GOT3 (cell line): ENCODE measurements around the gene PCBP3.
A peak's percentile ranks its signal among the peaks of the same experiment; 100 is the strongest.
"Not testable (repeated sequence)": the region's sequence is repeated elsewhere in the genome, so short reads cannot be mapped to it uniquely, and the experiment has no call there.

Experiments
- DNase-seq: peaks from one replicate; lab custom pipeline; 2025; ENCODE audit warnings: mixed read lengths; lab: John Stamatoyannopoulos, UW

PCBP3 gene

DNA sequence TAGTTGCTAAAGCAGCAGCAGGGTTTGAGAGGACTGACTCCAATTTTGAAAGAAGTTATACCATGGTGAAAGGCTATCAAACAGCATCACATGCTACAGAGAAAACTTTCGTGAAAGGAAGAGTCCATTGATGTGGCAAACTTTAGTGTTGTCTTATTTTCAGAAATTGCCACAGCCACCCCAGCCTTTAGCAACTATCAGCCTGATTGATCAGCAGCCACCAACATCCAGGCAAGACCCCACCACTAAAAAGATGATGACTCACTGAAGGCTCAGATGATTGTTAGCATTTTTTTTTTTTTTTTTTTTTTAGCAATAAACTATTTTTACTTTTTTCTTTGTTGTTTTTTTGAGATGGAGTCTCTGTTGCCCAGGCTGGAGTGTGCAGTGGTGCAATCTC is 35.3 kb downstream of the PCBP3 start:
- DNase-seq: not testable (repeated sequence)

DNA sequence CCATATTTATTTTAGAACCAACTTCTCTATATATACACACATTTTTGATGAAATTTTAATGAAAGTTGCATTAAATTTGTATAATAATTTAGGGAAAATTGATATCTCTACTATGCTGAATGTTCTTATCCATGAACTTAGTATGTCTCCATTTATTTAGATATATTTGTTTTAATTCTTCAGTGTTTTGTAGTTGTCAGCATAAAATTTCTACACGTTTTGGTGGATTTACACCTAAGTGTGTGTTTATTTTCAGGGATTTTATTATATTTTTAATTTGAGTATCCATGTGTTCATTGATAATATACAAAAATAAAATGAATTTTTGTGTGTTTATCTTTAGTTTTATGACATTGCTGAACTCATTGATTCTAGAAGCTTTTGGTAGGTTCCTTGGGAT is 36.7 kb downstream of the PCBP3 start:
- DNase-seq: no peak

DNA sequence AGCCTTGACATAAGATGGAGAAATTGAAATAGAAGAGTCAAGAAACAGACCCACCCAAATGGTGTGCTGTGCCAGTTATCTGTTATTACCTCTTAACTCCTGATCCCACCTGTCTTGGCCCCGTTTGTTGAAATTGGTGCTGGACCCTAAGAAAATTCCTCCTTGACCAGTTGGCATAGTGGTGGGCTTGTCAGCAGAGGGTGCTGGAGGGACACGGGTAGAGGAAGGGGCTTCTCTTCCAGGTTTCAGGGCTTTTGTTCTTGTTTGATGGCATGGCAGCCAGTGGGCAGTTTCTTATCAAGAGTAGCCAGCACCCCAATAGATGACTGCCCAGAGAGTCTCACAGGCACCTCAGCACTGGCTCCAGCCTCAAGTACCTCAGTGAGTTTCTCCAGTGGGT is 51.6 kb downstream of the PCBP3 start:
- no peak for DNase-seq

DNA sequence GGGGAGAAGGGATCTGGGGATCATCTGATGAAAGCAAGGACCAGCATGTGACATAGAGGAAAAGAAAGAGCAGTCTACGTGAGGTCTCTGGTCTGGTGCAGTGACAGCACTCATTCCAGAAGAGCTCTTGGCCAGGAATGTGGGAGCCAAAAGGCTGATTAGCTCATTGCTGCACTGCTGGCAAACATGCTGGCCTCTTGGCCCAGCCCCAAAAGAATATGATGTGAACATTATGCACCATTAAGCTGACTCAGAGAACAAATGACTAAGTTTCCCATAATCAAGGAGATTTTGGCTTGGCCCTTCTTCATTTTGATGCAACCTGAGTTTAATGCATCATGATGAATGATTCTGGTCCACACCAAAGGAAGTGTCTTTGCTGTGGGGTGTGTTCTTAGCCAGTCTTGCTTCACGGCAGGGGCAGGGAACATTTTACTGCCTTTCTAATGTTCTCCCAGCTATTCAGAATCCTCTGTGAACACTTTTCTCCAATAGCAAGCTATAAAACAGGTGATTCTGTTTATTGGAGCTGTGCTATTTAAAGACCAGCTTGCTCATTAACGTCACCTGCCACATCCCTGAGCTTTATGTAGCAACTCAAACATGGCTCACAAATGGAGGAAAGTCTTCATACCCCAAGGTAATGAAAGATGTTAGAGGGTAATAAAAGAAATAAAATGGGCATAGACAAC is 55.1 kb downstream of the PCBP3 start:
- peak; percentile 66 for DNase-seq

DNA sequence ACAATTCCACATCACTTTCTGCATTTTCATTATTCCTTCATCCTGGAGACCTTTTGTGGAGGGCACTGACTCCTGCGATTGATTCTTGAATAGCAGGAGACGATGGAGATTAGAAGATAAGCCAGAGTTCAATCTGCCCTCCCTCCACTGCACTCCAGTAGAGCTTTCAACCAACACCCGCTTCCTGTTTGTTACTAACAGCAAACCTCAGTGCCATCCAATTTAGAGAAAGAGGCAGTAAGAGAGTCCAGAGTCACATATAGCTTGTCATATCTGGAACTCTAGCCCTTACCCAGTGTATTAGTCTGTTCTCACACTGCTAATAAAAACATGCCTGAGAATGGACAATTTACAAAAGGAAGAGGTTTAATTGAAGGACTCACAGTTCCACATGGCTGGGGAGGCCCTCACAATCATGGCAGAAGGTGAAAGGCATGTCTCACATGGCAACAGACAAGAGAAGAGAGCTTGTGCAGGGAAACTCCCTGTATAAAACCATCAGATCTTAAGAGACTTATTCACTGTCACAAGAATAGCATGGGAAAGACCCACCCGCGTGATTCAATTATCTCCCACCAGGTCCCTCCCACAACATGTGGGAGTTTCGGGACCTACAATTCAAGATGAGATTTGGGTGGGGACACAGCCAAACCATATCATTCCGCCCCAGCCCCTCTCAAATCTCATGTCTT is 55.9 kb downstream of the PCBP3 start:
- DNase-seq: no peak

DNA sequence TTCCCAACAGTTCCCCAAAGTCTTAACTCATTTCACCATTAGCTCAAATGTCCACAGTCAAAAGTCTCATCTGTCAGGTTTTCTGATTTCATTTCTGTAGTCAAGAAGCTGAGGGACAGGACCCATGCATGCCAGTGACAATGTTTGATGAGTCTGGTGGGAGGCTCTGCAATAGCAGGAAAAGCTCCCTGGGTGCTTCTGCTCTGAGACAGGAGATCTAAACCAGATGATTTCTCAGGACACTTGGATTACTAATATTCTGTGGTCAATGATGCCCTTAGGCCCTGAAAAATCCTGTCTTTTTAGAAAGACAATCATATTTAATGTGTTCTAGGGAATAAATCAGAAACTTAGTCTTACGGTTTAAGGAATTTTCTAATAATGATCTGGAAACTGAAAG is 56.4 kb downstream of the PCBP3 start:
- no peak for DNase-seq

DNA sequence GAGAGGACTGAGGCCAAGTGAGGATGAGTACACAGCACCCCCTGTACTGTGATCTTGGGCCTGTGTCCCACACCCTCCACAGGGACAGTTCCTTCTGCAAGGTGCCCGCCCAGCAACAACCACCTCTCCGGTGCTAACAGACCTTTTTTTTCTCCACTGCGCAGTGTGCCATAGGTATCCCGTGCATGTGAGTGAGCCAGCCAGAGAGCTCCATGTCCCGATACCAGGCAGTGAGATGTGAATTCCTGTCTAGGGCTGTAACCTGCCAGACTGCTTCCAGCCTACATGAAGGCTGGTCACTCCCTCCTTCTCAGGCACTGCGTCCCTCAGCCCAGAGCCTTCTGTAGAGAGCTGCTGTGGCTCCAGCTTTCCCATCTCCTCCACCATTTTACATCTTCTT is 56.9 kb downstream of the PCBP3 start:
- no peak for DNase-seq

DNA sequence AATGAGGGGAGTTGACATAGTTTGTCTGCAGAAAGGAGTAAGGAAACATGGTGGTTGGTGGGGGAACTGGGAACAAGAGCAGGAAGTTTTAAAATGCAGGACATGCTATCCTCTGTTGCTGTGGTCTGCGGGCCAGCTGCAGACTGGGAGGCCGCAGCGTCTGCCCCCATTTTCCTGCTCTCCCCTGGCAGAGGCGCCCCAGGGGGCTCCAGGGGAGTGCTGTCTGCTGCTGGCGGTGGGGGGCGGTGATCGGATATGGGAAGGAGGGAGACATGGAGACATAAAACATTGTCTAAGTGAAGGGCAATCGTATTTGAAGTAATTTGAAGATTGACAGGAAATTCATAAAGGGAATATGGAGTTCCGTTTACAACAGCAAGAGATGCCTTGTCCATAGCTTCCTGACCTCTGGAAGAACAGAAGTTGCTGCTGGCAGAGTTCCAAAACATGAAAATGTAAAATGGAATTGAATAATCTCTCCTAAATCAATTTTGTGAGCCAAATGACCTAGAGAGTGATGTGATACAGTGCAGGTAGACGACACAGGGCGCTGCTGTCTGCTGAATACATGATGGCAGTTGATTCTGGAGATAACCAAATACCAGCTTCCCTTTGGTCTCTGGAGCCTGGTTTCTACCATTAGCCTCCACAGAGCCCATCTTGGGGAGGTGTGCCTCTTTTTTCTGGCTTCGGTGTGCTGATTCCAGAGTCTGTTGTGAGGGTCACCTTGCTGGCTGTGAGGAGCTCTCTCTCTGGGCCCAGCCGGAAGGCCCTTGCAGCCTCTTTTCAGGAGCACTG is 61.0 kb downstream of the PCBP3 start:
- DNase-seq: no peak

DNA sequence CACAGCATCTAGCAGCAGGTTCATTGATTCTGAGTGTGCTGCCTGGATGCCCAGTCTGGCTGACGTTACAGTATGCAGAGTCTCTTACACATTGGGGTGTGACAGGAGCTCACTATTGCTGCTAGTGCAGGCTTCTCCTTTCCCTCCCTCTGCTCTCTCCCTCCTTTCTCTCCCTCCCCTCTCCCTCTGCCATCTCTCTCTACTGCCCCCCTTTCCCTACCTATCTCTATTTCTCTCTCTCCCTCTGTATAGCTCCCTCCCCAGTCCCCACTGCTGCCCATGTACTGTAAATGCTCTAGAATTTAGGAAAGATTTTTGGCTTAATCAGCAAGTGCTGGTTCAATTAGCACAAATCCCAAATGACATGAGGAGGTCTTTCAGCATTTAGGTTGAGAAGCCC is 62.8 kb downstream of the PCBP3 start:
- DNase-seq: no peak

GRCh38 chr21:45709173-45709572 is 65.6 kb downstream of the PCBP3 start:
- DNase-seq: no peak

DNA sequence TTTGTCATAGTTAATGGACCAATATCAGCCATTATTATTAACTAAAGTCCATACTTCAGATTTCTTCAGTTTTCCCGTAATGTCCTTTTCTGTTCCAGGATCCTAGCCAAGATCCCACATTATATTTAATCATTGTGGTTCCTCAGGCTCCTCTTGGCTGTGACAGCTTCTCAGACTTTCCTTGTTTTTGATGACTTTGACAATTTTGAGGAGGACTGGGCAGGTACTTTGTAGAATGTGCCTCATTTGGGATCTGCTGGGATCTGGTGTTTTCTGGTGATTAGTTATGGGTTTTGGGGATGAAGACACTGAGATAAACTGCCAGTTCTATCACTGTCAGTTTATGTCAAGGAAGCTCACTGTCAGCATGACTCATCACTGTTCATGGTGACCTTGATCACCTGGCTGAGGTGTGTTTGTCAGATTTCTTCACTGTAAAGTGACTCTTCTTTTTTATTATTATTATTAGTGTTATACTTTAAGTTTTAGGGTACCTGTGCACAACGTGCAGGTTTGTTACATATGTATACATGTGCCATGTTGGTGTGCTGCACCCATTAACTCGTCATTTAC is 66.3 kb downstream of the PCBP3 start:
- DNase-seq: no peak

- not testable (repeated sequence) for DNase-seq
Observed at GRCh38 chr21:45710306-45710705, 66.8 kb downstream of the PCBP3 start.

- no peak for DNase-seq
Observed at GRCh38 chr21:45713613-45714012, 70.1 kb downstream of the PCBP3 start.

DNA sequence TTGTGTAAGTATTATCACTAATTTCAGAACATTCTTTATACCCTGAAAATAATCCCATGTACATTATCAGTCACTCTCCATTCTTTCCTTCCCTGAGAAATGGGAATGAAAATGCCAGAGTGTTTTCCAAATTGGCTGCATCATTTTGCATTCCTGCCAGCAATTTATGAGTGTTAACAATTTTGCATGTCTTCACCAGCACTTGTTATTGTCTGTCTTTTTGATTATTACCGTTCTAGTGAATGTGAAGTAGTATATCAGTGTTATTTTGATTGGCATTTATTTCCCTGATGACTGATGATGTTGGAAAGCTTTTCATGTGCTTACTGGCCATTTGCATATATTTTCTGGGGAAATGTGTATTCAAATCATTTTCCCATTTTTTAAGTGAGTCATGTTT is 71.9 kb downstream of the PCBP3 start:
- DNase-seq: no peak

- no peak for DNase-seq
Observed at GRCh38 chr21:45718413-45718812, 74.9 kb downstream of the PCBP3 start.

GRCh38 chr21:45719177-45719802 is 75.8 kb downstream of the PCBP3 start:
- DNase-seq: no peak

- not testable (repeated sequence) for DNase-seq
Observed at GRCh38 chr21:45720204-45720603, 76.7 kb downstream of the PCBP3 start.

GRCh38 chr21:45721671-45722070 is 78.1 kb downstream of the PCBP3 start:
- DNase-seq: no peak

- no peak for DNase-seq
Observed at GRCh38 chr21:45723049-45723958, 79.8 kb downstream of the PCBP3 start.

DNA sequence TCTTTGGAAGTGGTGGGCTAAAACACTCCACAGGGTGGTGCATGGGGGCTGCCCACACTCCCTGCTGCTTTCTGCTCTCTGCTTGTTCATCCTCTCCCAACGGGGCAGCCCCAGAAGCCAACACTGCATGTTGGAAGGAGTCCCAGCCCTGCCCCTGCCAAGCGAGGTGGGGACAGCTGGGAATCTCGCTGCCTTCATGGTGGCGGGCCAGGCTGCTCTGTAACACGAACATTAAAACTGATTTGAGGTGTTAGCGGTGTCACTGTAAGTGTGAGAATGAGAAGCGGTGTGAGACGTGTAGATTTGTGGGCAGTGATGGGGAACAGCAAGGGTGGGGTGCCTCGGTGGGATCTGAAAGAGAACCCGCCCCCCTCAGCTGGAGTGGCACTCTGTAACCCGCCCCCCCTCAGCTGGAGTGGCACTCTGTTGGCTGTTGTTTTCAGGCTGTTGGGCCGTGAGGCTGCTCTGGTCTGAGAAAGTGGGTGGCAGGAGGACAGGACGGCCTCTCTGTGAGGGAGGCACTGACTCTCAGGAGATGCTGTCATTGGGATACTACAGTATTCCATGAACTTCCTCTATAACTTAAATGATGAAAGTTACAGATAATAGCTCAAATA is 80.9 kb downstream of the PCBP3 start:
- no peak for DNase-seq
